HepG2 (cell line): ENCODE data around the gene SMCO1. TPM values are rescaled to one million over a fixed set of nuclear protein-coding genes. Genes with fewer than 3 reads are reported as not detected.
A peak's percentile ranks its signal among the peaks of the same experiment; 100 is the strongest.

ENCODE experiments used
- AHDC1 ChIP-seq: sonication (generic); formaldehyde crosslinking; IDR thresholded peaks from 2 replicates; pipeline ENCODE4 v1.5.1; 2020; ENCODE audit warnings: mild to moderate bottlenecking, missing genetic modification reagents, borderline replicate concordance
- ATF3 ChIP-seq: sonication (generic); formaldehyde crosslinking; IDR thresholded peaks from 2 replicates; pipeline ENCODE4 v1.4.0; 2020; ENCODE audit warnings: missing genetic modification reagents
- BHLHE40 ChIP-seq: IDR thresholded peaks from 2 replicates; pipeline ENCODE4 v1.6.1; 2011; ENCODE audit warnings: low read length, improper control_type of control experiment
- CBX1 ChIP-seq: IDR thresholded peaks from one replicate; pipeline ENCODE4 v1.6.1; 2016; ENCODE audit warnings: antibody characterized with exemption, low read depth
- CBX2 ChIP-seq, 2 experiments: fragments of 200-600 bp in 1 of 2; sonication (generic); formaldehyde crosslinking in 1 of 2; IDR thresholded peaks; 2 replicates each; pipeline versions ENCODE4 v1.7.0 to v1.8.1; 2018 to 2022; ENCODE audit warnings: low read depth in 2 of 2, low read length in 1 of 2, mild to moderate bottlenecking in 1 of 2, missing genetic modification reagents in 1 of 2
- MAFK ChIP-seq, 2 experiments: IDR thresholded peaks in 1 of 2; conservative IDR thresholded peaks in 1 of 2; 2 replicates each; pipeline ENCODE4 v1.6.1; 2011; ENCODE audit warnings: improper control_type of control experiment in 2 of 2, low read length in 2 of 2
- NPAS2 ChIP-seq: sonication (generic); formaldehyde crosslinking; IDR thresholded peaks from 2 replicates; pipeline ENCODE4 v1.8.0; 2022; ENCODE audit warnings: mild to moderate bottlenecking, missing genetic modification reagents, borderline replicate concordance
- TFDP2 ChIP-seq: sonication (generic); formaldehyde crosslinking; IDR thresholded peaks from 2 replicates; pipeline ENCODE4 v1.4.0; 2020; ENCODE audit warnings: missing genetic modification reagents
- TFE3 ChIP-seq: IDR thresholded peaks from 2 replicates; pipeline ENCODE4 v1.6.1; 2016
- ZNF235 ChIP-seq: sonication (generic); formaldehyde crosslinking; IDR thresholded peaks from 2 replicates; pipeline ENCODE4 v1.8.1; 2023; ENCODE audit warnings: mild to moderate bottlenecking, missing genetic modification reagents, borderline replicate concordance
- ZNF530 ChIP-seq: sonication (generic); formaldehyde crosslinking; IDR thresholded peaks from 2 replicates; pipeline ENCODE4 v1.5.0; 2020; ENCODE audit warnings: low read depth, mild to moderate bottlenecking, missing genetic modification reagents
- ZNF724P ChIP-seq: sonication (generic); formaldehyde crosslinking; IDR thresholded peaks from 2 replicates; pipeline ENCODE4 v1.8.0; 2022; ENCODE audit warnings: missing genetic modification reagents, borderline replicate concordance
- ZNF780A ChIP-seq: sonication (generic); formaldehyde crosslinking; IDR thresholded peaks from 2 replicates; pipeline ENCODE4 v1.8.0; 2022; ENCODE audit warnings: mild to moderate bottlenecking, missing genetic modification reagents, moderate library complexity
- ZNF816 ChIP-seq: sonication (generic); formaldehyde crosslinking; IDR thresholded peaks from 2 replicates; pipeline ENCODE4 v1.8.0; 2022; ENCODE audit warnings: missing genetic modification reagents, mild to moderate bottlenecking, borderline replicate concordance
- ZNF83 ChIP-seq: sonication (generic); formaldehyde crosslinking; IDR thresholded peaks from 2 replicates; pipeline ENCODE4 v1.4.0; 2020; ENCODE audit warnings: missing genetic modification reagents, mild to moderate bottlenecking, borderline replicate concordance
- ZZZ3 ChIP-seq: sonication (generic); formaldehyde crosslinking; IDR thresholded peaks from 2 replicates; pipeline ENCODE4 v1.4.0; 2020; ENCODE audit warnings: missing genetic modification reagents, mild to moderate bottlenecking, borderline replicate concordance
- polyA plus RNA-seq, 8 experiments: library from polyadenylated mRNA; depleted of rRNA in 3 of 8; stranded (reverse) in 7 of 8; unstranded in 1 of 8; fragments of >200 nt; fragmentation: Illumina TruSeq in 4 of 8; extraction: Trizol in 4 of 8; gene quantifications; 2 replicates each; pipeline versions ENCODE4 v1.2.1 to v1.2.3, GENCODE V29; 2011 to 2016; ENCODE audit warnings: low read depth in 4 of 8, missing spikeins in 1 of 8, mixed read lengths in 1 of 8; ENCODE audit not compliant: insufficient read depth in 1 of 8
- total RNA-seq, 5 experiments: library from RNA; depleted of rRNA; stranded (reverse); fragments of >200 nt; fragmentation: Illumina TruSeq; extraction: Trizol; gene quantifications; 2 replicates each; pipeline ENCODE4 v1.2.3, GENCODE V29; 2016; ENCODE audit warnings: low read depth in 1 of 5

The SMCO1 gene
- total and polyA plus RNA-seq, 2 of the 13 experiments (the other 11 are each of a cell fraction or from before 2014, with no cell fraction given) = not detected

- TF ChIP-seq ZNF816 (CRISPR knock-in tag) (peak; percentile 71; the same call in 1 of the 2 replicates), NPAS2 (no peak), AHDC1 (CRISPR knock-in tag) (peak; percentile 54), TFE3 (no peak; the same call in 1 of the 2 replicates), BHLHE40 (no peak), CBX2 (IDR thresholded peaks at IDR 0.05; ENCODE audit: low read depth, low read length) (no peak), CBX2 (CRISPR knock-in tag; IDR thresholded peaks at IDR 0.05; ENCODE audit: low read depth) (no peak), ATF3 (CRISPR knock-in tag) (no peak), ZNF780A (CRISPR knock-in tag) (0 out of 2 replicates have a peak, but pooled peaks have one; percentile 49), ZNF83 (CRISPR knock-in tag) (no peak), MAFK (conservative IDR thresholded peaks at IDR 0.05 in 1 of 2, IDR thresholded peaks at IDR 0.05 in 1 of 2; ENCODE audit: low read length in 2 of 2) (no peak), CBX1 (no peak), ZNF235 (CRISPR knock-in tag) (no peak), ZNF724P (CRISPR knock-in tag) (peak; percentile 70; the same call in 1 of the 2 replicates), ZNF530 (no peak), ZZZ3 (CRISPR knock-in tag) (peak; percentile 40; the same call in 1 of the 2 replicates), TFDP2 (CRISPR knock-in tag) (peak; percentile 98)
Measured at GRCh38 chr3:196503196-196504076, 11.7 kb downstream of the SMCO1 start, which contains the start of gene RNF168 (continued).
